ENCODE results near the gene FGR.

FGR gene

DNA sequence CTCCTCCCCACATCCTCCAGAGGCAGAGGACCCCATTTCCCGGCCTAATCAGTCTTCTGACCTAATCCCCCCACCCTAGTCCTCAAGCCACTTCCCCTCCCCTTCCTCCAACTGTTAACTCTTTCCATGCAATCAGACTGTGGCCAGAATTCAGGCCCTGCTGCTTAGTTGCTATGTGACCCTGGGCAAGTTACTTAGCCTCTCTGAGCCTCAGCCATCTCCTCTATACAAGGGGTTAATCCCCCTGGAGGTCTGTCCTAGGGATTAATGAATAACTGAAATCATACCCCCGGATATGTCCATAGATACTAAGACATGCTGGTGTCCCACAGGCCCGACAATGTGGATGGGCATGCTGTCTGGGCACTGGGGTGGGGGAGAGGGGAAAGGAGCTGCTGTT is 49.3 kb downstream of the FGR start:
- no peak for DNase-seq (ENCODE audit: low read depth)

DNA sequence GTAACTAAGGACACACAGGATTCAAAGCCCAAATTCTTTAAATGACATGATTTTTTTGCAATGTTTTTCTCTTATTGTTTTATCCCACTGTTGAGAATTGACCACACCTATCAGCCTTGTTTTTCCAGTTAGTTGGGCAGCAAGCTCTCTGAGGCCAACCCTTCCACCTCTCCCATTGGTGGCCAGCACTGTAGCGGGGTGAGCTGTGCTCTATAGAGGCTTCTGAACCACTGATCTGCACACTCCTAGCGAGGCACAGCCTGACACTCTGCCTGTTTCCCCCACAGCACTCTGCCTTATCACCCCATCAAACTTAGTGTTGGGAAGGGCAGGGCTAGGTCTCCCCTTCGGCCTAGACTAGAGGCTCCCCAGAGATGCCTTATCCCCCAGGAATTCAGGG is 50.5 kb downstream of the FGR start:
- no peak for DNase-seq (ENCODE audit: low read depth)

DNA sequence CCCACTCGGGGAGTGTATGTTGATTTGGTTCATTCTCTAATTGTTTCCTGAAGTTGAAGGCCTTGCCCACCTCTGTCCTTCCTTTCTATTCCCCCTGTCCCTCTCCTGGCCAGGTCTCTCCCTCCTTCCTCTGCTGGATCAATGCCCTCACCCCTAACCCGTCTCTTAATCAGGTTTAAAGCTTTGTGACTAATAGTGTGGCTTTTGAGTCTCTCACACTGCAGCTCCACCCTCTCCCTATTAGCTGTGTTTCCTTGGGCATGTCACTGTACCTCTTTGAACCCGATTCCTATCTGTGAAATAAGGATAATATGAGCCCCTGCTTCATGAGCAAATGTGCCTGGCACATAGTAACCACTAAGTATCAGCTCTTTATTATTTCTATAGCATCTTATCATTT is 51.5 kb downstream of the FGR start:
- DNase-seq (ENCODE audit: low read depth): no peak

DNA sequence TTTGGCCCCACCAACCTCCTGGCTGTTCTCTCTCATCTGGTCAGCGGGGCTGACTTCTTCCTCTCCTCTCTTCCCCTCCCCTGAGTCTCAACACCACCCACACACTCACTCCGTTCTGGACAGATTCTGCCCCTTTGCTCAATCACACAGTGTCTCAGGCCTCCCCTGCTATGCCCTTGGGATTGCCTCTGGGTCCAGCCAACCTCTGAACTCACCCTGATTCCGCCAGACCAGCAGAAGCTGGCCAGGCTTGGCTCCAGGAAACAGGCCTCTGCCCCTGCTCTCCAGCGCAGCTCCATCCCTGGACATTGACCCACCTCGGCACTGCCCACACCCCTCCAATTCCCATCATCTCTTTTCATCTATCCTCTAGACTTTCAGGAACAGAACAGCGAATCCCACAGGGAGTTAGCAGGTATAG is 53.2 kb downstream of the FGR start:
- DNase-seq (ENCODE audit: low read depth): no peak

DNA sequence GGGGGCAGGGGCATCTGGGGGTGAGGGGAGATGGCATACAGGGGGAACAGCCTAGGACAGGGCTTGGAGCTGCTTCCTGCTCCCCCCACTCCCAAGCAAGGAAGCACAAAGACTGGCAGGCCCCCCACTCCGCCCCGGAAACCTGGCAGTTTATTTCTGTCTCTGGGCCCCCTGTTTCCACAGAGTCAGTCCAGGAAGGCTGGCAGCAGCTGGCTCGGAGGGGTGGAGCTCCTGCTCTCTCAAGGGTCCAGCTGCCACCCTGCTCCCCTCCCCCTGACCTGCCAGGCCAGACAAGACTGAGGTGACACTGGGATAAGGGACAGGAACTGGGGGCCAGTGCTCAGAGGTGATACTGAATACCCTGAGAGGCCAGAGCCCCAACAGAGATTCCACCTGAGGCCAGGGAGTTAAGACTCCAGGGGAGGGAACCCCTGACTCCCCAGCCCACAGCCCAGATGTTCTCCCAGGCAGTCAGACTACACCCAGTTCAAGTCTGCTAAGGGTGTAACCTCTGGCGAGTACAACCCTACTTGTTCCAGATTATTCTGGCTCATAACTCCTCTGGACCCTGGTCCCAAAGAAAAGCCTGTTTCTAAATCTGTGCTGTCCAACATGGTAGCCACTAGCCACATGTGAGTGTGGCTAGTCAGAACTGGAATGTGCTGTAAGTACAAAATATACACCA is 57.3 kb downstream of the FGR start:
- no peak for DNase-seq (ENCODE audit: low read depth)

DNA sequence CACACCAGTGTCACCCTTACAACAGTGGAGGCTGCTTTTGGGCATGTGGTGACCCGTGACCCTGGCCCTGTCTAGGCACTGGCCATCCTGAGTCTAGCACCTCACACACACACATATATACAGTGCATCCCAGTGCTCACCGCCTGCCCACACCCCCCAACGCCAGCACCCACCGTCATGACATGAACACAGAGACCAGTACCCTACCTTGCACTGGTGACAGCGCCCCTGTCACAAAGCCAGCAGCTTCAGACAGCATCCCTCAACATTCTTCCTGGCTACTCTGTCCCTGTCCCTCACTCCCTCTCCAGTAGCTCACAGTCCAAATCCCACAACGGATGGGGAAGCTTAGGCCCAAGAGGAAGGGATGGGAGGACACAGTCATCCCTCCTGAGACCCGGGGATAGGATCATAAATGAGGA is 58.2 kb downstream of the FGR start:
- no peak for DNase-seq (ENCODE audit: low read depth)

DNA sequence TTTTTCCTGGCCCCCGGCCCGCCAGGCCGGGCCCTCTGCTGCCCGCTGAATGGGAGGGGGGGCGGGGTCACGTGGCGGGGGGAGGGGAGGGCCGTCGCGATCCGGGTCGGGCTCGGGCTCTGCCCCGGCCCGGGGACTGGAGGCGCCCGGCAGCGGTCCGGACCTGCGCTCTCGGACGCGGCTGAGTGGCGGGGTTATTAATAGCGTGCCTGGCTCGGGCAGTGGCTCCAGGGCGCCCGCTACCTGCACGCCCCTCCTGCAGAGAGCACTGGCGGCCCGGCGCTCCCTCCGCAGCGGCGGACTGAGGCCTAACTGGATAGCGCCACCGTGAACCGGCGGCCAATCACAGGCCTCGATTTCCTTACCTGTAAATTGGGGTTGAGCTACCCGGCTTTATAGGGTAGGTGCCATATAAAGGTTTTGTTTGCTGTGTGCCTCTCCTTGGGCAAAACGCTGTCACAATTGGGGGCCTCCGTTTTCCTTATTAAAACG is 59.1 kb downstream of the FGR start:
- no peak for DNase-seq (ENCODE audit: low read depth)

DNA sequence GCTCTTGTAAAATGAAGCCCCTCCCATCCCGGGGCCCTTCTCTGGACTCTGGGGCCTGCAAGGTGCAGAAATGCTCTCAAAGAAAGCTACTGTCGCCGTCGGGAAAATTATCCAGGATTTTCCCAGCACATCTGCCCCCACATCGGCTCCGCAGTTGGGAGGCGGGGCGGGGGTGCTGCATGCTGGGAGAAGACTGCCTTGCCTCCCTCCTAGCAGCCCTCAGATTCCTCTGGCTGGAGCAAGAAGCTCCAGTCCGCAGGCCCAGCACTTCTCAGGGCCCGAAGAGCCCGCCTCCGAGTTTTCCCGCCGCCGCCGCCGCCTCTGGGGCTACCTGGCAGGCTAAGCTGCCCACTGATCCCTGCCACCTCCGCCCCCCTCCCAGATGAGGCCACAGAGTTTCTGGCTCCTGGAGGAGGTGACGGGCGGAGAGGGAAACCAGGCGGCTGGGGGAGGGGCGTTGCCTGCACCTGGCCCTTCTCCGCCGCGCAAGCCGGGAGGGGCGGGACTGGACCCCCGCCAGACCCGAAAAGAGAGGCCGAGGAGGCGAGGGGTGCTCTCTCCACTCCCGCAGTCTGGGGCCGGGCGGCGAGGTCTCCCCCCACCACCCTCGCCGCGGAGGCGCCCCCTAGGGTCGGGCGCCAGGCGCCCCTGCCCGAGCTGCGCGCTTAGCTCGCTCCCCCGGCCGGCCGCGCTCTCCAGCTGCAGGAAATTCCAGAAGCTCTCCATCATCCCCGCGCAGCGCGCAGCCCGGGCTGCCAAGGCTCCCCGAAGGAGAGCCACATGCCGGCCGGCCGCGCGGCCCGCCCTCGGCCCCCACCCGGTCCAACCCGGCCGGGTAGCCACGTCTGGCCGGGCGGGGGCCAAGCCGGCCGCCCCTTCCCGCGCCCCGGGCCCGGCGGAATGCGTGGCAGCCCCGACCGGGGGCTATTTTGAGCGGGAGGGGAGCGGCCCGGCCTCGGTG is 59.8 kb downstream of the FGR start:
- DNase-seq (ENCODE audit: low read depth): no peak

DNA sequence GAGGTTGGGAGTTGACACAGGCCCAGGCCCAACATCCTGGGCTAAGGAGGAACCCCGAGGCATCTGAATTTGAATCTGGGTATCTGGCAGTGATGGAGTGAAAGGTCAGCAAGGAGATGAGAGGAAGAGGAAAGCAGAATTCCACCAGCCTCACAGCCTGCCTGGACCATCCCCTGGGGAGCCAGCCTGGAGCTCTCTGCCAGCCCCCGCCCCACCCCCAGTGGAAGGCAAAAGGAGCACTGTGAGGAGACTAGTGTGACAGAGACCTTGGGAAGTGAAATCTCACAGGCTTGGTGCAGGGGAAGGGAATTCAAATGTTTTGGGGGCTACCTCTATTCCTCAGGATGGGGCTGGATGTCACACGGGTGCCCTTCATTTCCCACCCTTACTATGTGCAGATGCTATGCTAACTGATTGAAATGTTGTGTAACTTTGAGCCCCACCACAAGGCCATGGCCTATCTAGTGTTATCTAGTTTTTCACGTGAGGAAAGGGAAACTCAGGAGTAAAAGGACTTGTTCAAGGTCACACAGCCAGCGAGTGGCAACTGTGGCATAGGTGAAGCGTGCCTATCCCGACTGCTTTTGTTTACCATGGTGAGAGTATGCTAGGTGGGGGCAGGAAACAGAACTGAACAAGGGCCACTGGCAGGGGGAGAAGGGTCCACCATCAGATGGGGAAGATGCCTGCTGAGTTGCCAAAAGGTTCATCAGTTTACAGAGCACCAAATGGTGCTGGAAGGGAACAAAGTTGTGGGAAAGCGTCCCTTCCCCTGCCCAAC is 60.8 kb downstream of the FGR start:
- no peak for DNase-seq (ENCODE audit: low read depth)

DNA sequence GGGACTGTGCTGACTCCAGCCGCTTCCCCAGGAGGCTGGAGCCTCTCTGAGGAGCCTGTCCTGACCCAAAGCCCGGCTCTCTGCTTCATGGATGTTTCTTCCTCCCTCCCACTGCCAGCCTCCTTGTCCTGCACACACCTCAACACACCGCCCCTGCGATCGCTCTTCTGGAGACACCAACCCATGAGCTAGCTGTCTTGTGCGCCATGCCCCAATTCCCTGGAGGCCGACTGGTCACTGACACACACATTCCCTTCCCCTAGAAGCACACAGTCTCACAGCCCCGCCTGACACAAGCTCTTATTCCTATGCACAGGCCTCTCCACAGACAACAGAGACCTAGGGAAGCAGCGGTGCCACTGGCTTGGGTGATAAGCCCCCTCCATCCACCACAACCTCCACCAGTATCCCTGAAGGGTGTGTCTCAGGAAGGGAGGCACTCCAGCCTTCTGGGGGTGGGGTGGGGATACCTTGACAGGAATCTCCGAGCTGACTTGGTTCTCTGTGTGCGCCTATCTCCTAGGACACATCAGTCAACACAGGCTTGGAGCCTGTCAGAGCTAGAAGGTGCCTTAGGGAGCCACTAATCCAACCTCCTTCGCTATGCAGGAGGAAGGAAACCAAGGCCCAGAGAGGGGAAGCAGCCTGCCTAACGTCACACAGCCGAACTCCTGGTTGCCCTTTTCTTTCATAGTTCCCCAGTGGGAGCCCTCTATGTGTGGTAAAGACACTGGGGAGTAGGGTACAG is 62.1 kb downstream of the FGR start:
- no peak for DNase-seq (ENCODE audit: low read depth)

DNA sequence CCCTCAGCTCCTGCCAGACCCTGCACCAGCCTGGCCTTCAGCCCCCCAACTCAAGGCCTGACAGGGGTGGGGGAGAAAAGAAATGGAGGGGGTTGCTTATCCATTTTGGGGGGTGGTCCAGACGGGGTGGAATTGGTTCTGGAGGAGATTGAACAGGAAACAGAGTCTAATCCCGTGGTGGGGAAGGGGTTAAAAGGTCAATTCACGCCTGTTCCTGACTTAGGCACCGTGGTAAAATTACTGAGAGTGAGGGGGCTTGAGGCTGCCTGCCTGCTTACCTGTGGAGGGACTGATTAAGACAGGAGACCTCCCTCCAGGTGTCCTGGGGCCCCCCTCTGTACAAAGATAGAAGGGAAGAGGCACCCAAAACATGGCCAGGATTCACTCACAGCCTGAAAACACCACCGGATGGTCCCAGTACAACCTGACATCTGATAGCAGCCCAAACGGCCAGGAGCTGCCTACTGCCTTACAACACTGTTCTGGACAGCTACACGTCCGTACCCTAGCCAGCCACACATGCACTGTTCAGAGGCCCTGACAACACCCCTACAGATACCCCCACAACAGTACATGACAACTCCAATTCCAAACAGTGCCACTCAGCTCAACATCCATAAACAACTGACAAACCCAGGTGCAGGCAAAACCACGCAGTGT is 62.8 kb downstream of the FGR start:
- no peak for DNase-seq (ENCODE audit: low read depth)

DNA sequence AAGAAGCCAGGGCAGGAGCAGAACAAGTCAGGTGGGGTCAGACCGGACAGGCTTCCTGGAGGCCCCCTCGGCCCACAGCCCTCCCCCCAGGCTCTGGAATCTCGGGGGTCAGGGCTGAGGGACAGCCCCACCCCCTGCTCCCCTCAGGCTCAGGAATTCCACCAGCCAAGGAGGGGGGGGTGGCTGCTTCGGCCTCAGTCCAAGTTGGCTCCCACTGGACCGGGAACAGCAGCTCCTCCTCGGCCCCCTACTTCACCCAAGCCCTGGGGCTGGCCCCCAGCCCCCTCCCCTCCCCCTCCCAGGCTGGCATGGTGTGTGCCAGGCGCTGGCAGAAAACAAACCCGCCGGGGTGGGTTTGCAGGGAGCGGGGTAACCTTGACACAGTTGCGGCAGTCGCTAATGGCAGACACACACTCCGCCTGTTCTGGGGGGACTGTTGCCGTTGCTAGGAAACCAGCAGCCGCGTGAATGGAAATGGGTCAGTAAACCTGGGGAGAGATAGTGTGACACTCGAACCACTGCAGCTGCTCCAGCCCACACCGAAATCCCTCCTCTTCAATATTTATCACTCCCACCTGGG is 63.5 kb downstream of the FGR start:
- no peak for DNase-seq (ENCODE audit: low read depth)

DNA sequence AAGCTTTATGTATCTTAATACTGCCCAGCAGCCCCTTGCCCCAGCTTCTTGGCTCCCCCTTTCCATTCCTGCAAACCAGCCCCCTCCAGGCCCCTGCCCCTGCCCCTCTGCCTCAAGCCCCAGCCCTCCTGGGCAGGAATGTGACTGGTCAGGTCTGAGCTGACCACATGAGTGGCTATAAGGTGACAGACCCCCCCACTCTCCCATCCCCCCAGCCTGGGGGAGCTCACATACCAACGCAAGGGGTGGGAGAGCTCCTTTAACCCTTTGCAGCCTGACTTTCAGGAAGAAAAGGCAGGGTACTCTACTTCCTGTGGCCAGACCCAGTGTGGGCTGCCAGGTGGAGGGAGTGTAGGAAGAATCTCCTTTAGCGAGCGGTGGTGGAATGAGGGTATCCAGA is 64.2 kb downstream of the FGR start:
- no peak for DNase-seq (ENCODE audit: low read depth)

DNA sequence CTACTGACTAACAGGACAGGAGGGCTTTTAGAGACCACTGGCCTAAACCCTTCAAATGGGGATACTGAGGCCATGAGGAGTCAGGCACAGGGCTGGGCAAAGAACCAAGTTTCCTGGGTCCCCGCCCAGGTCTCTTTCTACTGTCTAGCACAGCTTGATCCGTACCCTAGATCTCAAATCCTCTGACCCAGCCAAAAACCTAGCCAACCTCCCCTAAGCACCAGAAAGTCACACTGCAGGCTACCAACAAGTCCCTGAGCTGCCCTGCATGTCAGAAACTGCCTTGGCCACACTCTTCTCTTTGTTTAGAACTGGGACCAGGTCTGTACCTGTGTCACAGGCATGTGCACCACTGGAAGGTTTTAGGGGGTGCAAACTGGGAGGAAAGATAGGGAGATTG is 64.6 kb downstream of the FGR start:
- DNase-seq (ENCODE audit: low read depth): no peak

DNA sequence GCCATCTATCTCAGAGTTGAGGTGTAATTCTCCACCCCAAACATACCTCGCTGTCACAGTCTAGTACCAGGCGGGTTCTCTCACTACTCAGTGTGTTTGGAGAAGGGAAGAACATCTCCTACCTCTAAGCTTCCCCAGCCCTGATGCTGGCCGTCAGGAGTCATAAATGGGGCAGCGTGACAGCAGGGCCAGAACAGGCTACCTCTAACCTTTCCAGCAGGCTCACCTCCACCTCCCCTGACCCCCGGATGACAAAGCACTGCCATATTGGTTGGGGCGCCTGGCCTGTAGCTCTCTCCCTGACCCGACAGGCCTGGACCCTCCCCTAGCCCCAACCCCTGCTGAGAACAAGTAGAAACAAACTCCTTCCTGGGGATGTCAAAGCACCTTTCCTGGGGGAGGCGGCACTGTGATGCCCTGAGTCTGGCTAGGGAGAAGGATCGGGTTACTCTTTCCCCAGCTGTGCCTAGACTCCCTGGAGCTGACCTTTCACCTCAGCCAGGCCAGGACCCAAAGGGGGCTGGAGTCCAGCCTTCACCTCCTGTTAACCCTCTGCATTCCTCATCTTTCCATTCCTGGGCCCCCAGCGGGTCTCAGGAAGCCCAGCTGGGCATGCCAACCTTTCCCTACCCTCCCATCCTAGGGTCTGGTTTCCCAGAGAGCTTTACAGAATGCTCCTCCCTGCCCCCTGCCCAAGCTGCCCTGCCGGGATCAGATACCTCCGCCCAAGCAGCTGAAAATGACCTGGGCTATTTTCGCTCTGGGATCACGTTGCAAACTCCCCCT is 65.3 kb downstream of the FGR start:
- DNase-seq (ENCODE audit: low read depth): no peak

DNA sequence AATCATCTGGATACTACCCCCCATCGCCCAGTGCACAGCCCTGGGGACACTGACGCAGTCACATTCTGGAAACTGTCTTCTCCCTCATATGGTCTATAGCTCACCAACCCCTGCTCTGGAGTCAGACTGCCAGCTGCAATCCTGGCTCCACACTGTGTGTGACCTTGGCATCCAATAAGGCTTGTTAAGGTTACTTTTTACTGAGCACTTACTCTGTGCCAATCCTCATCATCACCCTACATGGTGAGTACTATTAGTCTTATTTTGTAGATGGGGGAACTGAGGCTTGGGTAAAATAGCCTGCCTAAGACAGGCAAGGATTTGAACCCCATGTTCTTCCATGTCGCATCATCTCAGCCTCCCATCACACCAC is 65.9 kb downstream of the FGR start:
- no peak for DNase-seq (ENCODE audit: low read depth)

DNA sequence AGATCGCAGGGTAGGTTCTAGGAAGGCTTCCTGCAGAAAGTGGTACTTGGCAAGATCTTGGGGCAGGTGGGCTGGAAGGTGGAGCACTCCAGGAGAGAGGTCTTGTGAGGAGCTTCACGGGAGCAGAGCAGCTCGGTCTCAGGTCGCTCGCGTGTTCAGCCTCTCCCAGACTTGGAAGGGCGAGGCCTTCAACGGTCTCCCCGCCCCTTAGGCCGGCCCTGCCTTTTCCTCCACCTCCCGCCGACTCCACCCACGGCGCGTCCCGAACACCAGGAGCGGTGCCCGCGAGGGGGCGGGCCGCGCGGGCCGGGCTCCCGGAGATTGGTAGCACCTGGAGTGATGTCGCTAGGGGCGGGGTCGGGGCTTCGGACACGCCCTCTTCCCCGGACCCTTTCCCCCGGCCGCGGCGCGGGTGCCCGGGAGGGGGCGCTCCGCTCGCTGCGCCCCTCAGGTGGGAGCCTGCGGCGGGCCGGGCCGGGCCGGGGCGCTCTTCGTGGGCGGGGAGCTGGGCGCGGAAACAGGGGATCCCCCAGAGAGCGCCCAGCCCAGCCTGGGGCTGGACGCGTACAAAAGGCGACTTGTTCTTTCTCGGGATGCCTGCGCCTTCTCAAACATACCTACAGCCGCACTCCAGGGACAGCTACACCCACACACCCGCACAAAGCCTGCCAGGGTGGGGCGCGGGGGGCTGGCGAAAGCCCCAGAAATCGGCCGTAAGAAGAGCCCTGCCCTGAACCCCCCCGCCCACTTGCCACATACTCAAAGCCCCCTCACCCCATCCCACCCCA is 66.5 kb downstream of the FGR start:
- no peak for DNase-seq (ENCODE audit: low read depth)

DNA sequence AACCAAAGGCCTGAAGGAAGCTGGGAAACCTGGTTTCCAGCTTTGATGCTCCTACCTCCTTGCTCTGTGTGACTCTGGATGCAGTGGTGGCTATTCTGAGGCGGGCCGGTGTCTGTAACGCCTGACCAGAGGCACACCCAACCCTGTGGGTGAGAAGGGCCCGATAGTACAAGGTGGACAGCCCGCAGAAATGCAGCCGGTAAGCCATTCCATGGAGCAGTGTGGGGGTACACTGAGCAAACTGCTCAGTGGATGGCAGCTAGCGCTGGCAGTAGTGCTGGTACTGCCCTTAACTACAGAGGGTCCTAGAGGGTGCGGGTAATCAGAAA is 67.0 kb downstream of the FGR start:
- DNase-seq (ENCODE audit: low read depth): no peak

DNA sequence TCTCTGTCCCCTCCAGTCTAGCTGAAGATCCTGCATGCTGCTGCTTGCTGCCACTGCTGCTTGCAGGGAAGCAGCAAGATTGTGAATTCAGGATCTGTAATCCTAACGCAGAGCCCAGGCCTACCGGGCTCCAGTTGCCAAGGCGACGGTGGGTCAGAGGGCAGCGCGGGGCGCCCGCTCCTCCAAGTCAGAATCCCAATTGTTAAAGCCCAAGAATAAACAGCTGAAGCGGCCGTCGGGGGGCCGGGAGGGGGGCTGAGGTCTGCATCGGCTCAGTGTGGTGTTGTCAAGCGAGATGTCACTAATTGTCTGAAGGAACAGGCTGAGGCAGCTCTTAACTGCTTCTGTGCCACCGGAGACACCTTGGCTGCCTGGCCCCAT is 67.8 kb downstream of the FGR start:
- DNase-seq (ENCODE audit: low read depth): no peak
